CD4-positive, alpha-beta T cell treated with Interleukin-21 for 1 hour (primary cell): ENCODE measurements around the gene HSD17B8.

Experiments
- DNase-seq: peaks from one replicate; pipeline ENCODE4 v3.0.0-alpha.2; 2020

Gene HSD17B8

DNA sequence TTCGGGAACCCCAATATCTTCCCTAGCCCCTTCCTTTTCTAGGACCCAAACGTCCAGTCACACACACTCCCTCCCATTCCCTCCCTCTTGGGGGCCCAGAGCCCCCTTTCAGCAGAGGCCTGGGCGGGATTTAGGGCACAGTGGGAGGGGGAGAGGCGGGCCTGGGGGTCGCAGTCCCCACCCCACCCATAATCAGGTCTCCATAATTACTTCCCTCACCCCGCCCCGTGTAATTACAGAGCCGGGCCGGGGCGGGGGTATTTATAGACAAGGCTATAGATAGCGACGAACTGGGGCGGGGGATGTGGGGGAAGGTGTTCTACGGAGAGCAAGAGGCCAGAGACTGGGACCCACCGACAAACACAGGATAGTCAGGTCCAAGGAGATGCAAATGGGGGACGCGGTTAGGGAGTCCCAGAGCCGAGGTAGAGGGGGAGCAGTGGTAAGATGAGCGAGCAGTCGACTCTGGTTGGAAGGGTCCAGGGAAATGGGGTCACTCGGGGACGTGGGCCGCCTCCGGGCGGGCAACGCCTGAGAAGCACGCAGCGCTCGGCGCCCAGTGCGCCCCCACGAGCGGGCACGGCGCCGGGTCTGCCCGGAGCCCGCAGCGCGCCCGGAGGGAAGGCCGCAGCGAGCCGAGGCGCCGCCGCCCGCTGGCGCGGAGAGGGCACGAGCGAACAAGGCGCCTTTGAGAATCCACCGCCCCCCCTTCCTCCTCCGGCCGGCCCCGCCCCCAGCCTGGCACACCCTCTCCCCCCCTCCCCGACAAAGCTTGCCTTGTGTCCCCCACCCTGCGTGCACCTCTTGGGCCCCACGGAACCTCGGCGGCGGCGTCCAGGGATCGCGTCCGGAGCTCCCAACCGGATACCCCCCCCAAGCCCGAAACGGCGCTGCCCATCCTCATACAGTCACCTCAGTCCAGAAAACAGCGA lies 11.5 kb upstream of the HSD17B8 start:
- DNase-seq: peak; percentile 25

DNA sequence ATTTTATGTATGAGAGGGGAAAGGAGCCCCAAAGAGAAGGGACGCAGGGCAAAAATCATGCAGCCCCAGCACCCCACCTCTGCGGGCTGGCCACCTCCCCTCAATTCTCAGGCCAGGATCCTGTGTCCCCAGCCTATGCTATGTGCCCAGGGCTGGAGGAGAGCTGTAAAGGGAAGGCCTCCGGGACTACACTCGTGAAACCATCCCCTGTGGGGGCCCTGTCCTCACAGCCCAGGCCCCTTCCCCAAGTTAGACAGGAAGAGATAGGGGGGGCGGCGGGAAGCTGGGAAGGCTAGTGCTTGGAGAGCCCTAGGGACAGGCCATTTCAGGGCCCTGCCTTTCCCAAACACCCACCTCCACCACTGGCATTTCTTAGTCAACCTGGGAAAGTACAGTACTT lies 10.8 kb upstream of the HSD17B8 start:
- DNase-seq: no peak

GRCh38 chr6:33194431-33194979 lies 9.9 kb upstream of the HSD17B8 start:
- DNase-seq: no peak

- no peak for DNase-seq
These were observed 8.9 kb upstream of the HSD17B8 start for GRCh38 chr6:33195304-33196165.

DNA sequence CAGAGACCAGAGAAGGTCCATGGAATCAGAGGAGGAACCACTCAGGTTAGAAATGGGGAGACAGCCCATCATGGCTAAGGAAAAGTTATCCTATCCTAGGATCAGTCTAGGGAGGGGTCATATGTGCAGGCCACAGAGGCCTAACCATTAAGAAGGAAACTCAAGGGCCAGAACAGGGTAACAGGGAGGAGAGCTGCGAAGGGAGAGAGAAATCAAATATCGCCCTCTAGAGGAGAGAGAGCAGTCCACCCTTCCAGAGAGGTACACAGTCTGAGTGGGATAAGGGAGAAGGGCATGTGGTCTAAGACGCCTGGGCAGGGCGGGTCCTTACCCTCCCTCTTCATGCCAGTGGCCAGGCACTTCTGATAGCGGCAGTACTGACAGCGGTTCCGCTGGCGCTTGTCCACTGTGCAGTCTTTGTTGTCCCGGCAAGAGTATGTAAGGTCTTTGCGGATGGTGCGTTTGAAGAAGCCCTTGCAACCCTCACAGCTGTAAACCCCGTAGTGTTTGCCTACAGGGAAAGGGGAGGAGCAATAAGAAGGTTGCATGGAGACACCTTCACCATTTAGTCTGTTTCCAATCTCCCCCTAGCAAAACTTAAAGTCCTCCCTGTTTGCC lies 6.9 kb upstream of the HSD17B8 start:
- DNase-seq: peak; percentile 67

GRCh38 chr6:33198159-33198852 lies 6.1 kb upstream of the HSD17B8 start:
- no peak for DNase-seq

DNA sequence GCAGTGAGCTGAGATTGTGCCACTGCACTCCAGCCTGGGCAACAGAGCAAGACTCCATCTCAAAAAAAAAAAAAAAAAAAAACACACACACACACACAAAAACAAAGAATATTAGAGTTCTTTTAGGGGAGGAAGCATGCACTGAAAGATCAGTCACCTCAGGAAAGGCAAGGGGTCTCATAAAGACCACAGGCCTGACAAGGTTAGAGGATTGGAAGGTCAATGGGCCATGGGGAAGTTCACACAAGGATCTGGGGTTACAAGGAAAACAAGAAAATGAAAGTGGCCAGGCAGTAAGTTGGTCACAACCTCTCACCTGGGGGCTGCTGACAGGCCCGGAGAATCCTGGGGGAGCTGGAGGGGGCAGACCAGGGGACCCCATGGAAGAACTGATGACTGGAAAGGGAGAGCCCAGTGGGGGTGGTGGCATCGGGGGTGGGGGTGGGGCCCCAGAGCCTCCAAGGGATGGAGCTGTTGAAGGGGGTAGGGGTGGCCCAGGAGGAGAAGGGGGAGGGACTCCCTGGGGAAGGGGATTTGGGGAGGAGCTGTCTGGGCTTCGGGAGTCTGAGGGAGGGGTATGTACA lies 5.5 kb upstream of the HSD17B8 start:
- DNase-seq: no peak

- no peak for DNase-seq
These were observed 4.7 kb upstream of the HSD17B8 start for GRCh38 chr6:33199687-33200218.

GRCh38 chr6:33200219-33201146 lies 4.0 kb upstream of the HSD17B8 start, which contains the start of the genes RXRB and SLC39A7:
TSS of gene RXRB (minus strand) at chr6:33200665. CDS start at chr6:33200476, 189 bp downstream.
TSS of gene SLC39A7 (plus strand) at chr6:33200867. CDS start at chr6:33201246, 379 bp downstream.
- DNase-seq: peak; percentile 99

DNA sequence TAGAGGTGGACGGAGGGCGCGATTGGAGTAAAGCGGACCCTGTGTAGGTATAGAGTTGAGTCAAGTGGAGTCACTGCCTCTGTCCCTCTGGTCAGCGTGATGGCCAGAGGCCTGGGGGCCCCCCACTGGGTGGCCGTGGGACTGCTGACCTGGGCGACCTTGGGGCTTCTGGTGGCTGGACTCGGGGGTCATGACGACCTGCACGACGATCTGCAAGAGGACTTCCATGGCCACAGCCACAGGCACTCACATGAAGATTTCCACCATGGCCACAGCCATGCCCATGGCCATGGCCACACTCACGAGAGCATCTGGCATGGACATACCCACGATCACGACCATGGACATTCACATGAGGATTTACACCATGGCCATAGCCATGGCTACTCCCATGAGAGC lies 3.3 kb upstream of the HSD17B8 start:
- no peak for DNase-seq

GRCh38 chr6:33201935-33202334 lies 2.5 kb upstream of the HSD17B8 start:
- no peak for DNase-seq

- DNase-seq: no peak
These were observed 1.7 kb upstream of the HSD17B8 start for GRCh38 chr6:33202799-33203198.

DNA sequence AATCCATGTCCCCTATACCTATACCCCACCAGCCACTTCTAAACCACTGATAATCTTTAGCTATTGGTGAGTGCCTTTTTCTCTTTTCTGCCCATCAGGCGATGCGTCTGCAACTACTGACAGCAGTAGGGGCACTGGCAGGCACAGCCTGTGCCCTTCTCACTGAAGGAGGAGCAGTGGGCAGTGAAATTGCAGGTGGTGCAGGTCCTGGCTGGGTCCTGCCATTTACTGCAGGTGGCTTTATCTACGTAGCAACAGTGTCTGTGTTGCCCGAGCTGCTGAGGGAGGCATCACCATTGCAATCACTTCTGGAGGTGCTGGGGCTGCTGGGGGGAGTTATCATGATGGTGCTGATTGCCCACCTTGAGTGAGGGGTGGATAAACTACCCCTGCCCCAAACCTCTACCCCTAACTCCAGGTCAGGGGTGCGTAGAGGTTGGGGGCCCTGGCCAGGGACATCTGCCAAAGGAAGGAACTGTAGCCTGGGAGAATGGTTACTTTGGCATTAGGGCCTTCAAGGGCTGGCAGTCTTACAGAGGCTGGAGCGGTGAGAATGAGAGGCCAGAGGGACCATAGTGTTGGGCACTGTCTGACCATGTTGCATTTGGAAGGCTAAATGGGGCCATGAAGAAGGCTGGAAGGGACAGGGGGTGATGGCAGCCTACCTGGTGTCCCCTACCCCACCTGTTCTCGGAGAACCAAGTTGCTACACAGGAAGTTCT lies 851 bp upstream of the HSD17B8 start:
- DNase-seq: no peak

- no peak for DNase-seq
These were observed 365 bp upstream of the HSD17B8 start for GRCh38 chr6:33204165-33204414.

DNA sequence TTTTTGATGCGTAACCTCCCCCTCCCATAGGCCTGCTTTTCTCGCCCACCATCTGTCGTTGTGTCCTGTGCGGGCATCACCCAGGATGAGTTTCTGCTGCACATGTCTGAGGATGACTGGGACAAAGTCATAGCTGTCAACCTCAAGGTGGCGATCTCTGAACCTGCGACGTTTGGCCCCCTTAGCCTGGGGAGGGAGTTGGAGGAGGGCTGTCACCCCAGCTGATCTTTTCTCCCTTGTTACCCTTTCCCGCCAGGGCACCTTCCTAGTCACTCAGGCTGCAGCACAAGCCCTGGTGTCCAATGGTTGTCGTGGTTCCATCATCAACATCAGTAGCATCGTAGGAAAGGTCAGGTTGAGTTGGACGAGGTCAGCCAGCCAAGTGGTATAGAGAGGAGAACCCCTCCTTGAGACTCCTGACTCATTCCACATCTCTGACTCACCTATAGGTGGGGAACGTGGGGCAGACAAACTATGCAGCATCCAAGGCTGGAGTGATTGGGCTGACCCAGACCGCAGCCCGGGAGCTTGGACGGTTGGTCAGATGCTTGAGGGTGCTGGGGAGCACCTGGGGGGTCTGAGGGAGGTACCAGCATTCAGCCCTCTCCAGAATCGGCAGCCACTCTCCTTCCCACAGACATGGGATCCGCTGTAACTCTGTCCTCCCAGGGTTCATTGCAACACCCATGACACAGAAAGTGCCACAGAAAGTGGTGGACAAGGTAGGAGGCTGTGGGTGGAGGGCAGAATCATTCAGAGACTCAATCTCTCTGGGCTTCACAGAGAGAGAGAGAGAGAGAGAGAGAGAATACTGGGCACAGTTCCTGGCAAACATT lies 954 bp downstream of the HSD17B8 start:
- peak; percentile 38 for DNase-seq

DNA sequence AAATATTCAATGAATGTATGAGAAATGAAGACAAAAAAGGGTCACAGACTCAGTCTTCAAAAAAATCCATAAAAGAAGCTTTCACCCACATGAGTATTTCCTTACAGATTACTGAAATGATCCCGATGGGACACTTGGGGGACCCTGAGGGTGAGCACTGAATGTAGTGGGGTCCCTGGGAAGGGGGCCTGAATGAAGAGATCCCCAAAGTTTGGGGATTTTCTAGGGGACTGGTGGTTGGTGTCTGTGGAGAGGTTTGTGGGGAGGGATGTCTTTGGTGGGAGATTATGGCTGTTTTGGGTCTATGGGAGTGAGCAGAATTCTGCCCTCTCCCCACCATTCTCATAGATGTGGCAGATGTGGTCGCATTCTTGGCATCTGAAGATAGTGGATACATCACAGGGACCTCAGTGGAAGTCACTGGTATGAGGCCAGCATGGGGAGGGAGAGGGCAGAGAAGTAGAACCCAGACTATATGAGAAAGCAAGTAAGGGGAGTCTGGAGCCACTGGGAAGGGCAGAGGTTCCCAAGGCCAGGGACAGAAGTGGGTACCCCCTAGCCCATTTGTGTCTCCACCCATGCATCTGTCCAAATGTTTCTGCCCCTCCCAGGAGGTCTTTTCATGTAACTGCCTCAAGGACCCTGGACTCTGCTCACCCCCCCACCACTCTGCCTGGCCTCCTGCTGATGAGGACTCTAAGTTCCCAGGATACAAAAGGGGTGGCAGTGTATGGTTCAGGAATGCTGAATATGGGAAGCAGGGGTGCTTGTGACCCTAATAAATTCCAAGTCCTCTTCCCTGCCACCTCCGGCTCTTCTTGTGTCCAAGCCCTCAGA lies 1.8 kb downstream of the HSD17B8 start:
- no peak for DNase-seq

DNA sequence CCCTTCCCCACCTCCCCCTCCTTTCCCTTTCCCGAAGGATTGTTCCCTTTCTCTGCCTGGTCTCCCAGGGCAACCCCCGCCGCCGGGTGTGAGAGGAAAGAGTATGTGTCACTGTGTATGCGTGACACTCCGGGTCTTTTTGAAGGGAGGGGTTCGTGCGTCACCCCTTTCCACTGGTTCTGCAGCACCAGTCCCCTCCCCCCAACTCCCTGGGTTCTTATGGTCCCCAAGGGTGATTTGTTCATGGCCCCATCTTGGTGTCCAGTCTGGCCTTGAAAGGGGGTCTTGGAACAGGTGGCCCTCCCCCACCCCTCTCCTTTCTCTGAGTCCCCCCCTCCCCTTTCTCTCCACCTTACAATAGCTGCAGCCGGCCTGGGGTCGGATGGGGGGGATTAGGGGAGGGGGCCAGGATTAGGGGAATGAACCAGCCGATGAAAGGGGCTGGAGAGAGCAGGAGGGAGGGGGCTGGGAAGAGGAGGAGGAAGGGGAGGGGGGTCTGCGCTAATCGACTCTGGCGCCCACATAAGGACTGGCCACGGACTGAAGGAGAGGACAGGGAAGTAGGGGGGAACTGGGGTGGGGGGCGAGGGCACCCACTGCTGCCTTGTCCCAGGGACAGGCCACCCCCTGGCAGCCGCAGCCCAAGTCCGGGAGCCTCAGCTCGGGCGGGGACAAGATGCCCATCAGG lies 2.6 kb downstream of the HSD17B8 start:
- no peak for DNase-seq
